HG02852 (cell line): ENCODE data around the gene SGCA.

Source experiments
- ATAC-seq: cut with Tn5 transposase; IDR thresholded peaks from one replicate; pipeline ENCODE4 v1.9.1; 2021; ENCODE audit warnings: mild to moderate bottlenecking, moderate library complexity; ENCODE audit not compliant: unreplicated experiment

Gene SGCA

GRCh38 chr17:50180620-50181019, 14.8 kb downstream of the SGCA start:
- ATAC-seq, result no peak

- no peak for ATAC-seq
These were observed 15.3 kb downstream of the SGCA start for GRCh38 chr17:50181144-50181543.

DNA sequence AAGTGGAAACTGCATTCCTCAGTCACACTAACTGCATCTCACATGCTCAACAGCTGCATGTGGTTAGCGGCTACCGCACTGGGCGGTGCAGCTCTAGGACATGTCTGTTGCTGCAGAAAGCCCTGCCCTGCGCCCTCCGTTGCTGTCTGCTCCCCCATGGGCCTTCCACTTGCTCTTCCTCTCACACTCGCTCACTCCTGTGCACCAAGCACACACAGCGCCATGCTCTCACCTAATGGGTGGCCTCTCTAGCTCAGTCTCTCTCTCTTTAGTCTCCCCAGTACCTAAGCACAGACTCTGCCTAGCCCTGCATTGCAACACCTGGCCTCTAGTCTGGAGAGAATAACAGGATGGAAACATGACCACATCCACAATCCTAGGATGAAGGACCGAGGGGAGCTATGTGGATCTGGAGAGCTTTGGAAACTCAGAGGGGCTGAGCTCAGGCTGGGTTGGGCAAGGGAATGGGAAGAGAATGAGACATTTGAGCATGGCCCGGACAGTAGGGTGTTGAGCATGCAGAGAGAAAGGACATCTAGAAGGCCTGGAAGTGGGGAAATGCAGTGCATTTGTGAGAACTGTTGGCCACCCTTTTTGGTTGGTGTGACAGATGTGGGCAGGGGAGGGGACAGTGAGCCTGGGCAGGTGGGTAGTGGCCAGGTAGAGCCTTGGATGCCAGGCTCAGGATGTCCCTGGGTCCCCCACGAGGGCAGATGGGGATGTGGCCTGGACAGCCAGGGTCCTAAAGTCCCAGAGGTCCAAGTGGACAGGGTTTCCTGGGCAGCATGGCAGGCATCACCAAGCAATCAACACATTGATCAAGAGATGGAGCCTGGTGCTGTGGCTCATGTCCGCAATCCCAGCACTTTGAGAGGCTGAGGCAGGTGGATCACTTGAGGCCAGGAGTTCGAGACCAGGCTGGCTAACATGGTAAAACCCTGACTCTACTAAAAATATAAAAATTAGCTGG, 16.1 kb downstream of the SGCA start:
- no peak for ATAC-seq

DNA sequence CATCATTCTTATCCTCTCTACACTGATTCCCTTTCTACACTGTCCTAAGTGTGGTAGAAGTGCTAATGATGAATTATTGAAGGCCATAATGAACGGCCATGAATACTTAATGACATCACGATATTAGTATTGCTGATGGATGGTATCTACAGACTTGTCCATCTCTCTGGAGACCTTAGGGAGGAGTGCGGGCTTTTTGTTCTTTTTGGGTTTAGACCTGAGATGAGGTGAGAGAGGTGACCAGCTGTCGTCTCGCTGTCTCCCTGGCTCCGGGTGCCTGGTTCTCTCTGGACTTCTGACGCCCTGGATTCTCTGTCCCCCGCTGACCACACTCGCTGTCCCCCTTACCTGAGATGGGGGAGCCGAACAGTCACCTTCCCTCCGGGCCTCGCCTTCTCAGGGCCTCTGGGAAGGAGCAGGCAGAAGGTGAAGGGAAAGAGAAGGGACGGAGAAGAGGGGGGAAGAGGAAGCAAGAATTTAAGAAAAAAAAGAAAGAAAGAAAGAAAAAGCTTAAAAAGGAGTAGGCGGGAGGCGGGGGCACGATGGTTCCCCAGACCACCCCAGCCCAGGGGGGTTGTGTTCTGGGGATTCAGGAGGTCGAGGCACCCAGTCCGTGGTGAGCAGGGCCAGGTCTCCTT, 17.1 kb downstream of the SGCA start:
- ATAC-seq, result no peak

DNA sequence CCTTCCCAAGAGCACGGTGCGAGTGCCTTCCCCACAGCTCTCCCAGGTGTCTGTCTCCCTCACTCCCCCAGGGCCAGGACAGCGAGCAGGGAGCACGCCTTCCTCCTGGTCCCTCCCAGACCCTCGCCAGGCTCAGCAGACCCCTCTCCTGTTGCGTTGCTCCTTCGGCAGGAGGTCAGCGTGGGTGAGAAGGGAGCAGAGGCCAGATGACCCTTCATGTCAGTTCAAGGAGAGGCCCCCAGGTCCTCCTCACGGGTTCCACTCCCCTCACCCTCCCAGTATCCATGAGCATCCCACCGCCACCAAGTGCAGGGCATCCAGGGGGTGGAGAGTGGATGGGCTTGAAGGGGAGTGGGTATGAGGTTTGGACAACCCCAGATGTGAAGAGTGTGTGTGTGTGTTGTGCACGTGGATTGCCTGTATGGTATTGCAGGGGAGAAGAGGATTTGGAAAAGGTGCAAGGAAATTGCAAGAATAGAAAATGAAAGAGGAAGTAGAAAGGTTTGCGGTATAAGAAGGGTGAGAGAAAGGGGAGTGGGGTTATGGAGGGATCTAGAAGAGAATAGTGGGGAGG, 17.7 kb downstream of the SGCA start:
- ATAC-seq, result no peak

DNA sequence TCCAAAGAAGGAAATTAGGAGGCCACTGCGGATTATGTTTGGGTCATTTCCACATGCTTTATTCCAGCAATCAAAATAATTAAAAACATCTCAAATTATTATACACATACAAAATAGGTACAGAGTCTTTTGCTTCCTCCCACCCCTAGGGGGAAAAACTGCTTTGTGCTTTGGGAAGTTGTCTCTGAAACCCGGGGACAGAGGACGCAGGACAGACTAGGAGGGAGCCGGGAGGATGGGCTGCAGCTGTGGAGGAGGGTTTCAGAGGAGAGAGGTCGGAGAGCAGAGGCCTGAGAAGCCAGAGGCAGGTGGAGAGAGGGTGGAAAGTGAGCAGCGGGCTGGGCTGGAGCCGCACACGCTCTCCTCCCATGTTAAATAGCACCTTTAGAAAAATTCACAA, 18.3 kb downstream of the SGCA start:
- no peak for ATAC-seq

DNA sequence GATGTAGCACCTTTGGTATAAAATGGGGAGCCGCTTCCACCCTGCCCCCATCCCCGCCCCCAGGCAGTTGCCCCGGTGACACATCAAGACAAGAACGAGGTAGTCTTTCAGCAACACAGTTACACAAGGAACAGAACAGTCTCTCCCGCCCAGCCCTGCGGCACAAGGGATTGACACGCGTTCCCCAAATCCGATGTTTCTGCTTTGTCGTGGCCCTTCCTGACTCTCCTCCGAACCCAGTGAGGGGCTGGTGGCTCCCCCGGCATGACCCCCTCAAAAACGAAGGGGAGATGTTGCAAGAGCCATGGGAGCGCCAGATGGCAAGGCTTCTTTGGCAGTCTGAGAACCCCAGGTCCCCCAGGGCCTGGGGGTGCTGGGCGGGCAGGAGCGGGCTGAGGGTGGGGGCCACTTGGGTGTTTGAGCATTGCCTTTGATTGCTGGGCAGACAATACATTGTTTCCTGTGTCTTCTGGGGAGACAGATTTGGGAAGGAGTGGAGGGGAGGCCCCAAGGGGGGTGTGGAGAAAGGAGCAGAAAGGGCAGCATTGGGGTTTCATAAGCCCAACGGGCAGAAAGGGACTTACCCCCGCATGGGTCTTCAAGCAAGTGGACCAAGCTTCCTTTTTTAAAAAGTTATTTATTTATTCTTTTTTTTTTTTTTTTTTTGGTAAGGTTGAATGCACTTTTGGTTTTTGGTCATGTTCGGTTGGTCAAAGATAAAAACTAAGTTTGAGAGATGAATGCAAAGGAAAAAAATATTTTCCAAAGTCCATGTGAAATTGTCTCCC, 19.0 kb downstream of the SGCA start:
- ATAC-seq, result no peak

DNA sequence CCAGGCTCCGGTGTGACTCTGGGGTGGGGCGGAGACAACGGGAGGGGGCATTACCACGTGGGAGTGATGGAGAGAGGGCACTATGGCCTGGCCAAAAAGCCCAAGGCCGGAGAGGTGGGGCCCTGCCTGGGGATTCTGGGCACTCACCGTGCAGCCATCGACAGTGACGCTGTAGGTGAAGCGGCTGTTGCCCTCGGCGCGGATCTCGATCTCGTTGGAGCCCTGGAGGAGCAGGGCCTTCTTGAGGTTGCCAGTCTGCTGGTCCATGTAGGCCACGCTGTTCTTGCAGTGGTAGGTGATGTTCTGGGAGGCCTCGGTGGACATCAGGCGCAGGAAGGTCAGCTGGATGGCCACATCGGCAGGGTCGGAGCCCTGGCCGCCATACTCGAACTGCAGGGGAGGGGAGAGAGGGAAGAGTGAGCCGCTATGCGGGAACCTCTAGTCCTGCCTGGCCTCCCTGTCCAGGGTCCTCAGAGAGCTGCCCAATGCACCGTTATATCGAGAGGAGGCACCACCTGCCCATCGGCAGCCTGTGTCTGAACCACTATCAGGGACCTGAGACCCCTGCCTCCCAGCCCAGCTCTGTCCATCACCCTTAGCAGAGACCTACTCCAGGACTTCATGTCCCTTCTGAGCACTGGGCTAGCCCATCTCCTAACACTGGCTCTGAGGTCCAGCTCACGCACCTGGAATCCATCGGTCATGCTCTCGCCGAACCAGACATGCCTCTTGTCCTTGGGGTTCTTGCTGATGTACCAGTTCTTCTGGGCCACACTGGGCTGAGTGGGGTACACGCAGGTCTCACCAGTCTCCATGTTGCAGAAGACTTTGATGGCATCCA, 20.0 kb downstream of the SGCA start:
- ATAC-seq, result no peak

DNA sequence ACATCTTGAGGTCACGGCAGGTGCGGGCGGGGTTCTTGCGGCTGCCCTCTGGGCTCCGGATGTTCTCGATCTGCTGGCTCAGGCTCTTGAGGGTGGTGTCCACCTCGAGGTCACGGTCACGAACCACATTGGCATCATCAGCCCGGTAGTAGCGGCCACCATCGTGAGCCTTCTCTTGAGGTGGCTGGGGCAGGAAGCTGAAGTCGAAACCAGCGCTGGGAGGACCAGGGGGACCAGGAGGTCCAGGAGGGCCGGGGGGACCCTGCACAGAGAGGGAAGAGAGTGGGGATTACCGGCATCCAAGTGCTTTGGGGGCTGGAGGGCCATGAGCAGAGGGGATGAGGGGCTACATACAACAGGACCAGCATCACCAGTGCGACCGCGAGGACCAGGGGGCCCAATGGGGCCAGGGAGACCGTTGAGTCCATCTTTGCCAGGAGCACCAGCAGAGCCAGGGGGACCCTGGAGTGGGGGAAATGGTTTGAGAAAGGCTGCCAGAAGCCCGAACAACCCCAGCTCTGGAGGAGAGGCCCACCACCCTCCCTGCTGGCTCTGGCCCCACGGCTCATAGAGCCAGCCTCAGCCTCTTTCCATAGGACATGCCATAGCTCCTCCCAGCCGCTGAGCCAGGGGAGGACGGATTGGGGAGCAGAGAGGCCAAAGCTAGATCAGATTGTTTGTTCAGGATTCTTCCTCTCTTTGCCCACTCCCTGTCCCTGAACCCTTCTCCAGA, 21.0 kb downstream of the SGCA start:
- no peak for ATAC-seq

DNA sequence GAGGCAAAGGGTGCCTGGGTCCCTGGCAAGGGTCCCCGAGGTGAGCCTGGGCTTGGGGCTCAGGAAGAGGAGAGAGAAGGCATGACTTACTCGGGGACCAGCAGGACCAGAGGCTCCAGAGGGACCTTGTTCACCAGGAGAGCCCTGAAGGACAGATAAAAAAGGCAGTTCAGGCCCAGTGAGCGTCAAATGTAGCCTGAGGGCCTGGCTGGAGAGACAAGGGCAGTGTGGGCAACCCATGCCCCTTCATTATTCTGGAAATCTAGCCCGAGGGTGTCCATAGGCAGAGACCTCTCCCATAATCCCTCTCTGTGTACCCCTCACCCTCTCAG, 21.6 kb downstream of the SGCA start:
- ATAC-seq, result no peak

- ATAC-seq, result no peak
These were observed 22.1 kb downstream of the SGCA start for GRCh38 chr17:50187751-50188530.

- ATAC-seq, result no peak
These were observed 22.7 kb downstream of the SGCA start for GRCh38 chr17:50188531-50188920.

- ATAC-seq, result no peak
These were observed 23.2 kb downstream of the SGCA start for GRCh38 chr17:50188921-50189549.

DNA sequence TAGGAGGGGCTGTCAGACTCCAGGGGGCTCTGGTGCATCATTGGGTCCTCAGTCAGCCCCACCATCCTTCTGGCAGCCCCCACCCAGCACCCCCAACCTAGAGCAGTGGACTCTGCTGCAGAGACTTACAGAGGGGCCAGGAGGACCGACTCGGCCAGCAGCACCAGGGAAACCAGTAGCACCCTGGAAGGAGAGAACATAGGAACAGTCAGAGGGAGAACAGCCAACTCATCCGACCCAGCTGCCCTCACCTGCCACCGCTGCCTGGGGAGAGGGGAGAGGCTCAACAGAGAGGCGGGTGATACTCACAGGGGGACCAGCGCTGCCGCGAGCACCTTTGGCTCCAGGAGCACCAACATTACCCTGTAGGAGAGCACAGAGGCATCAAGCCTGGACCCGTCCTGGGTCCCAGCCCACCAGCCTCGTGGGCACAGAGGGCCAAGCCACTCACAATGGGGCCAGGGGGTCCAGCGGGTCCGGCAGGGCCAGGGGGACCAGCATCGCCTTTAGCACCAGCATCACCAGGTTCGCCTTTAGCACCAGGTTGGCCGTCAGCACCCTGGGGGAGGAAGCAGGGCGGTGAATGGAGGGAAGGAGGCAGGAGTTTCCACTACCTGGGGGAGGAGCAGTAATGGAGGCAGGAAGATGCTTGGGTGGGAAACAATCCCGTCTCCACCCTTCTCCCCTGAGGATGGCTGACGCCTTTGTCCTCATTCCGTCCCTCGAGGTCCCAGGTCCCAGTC, 23.9 kb downstream of the SGCA start:
- no peak for ATAC-seq

GRCh38 chr17:50190293-50190602, 24.4 kb downstream of the SGCA start:
- ATAC-seq, result no peak

GRCh38 chr17:50190603-50191358, 25.0 kb downstream of the SGCA start:
- no peak for ATAC-seq
